Upper lobe of right lung (tissue), 1 donor: Measurements from ENCODE around the gene TFCP2. TPM values are rescaled to one million over a fixed set of nuclear protein-coding genes. Genes with fewer than 3 reads are reported as not detected.
A peak's percentile ranks its signal among the peaks of the same experiment; 100 is the strongest.

Experiments
- ATAC-seq: fragments of 200-7000 bp; cut with Tn5 transposase; one replicate; pipeline ENCODE4 v1.9.1; 2020; ENCODE audit warnings: mild to moderate bottlenecking, moderate library complexity
- DNase-seq: peaks from one replicate; pipeline ENCODE4 v3.0.0-alpha.2; 2020
- H3K27ac ChIP-seq: fragments of 200-600 bp; one replicate; pipeline ENCODE4 v1.8.0; 2022
- H3K27me3 ChIP-seq: fragments of 200-600 bp; one replicate; pipeline ENCODE4 v1.8.0; 2022; ENCODE audit warnings: mild to moderate bottlenecking
- H3K36me3 ChIP-seq: fragments of 200-600 bp; one replicate; pipeline ENCODE4 v1.8.0; 2022
- H3K4me1 ChIP-seq: fragments of 200-600 bp; one replicate; pipeline ENCODE4 v1.8.0; 2022
- H3K4me3 ChIP-seq: fragments of 200-600 bp; one replicate; pipeline ENCODE4 v1.8.0; 2022; ENCODE audit warnings: mild to moderate bottlenecking
- H3K9me3 ChIP-seq: fragments of 200-600 bp; one replicate; pipeline ENCODE4 v1.8.0; 2022
- CTCF ChIP-seq: fragments of 200-600 bp; IDR thresholded peaks from one replicate; pipeline ENCODE4 v1.8.0; 2022; ENCODE audit warnings: antibody characterized with exemption
- intact Hi-C: fragments of 100-400 bp; cut with DNase I; formaldehyde crosslinking; loops from one replicate; pipeline ENCODE4 v1.11.0; 2022
- total RNA-seq: library from RNA; stranded (reverse); fragmentation: NEBNext Ultra II Directional; extraction: Animal tissue kit (Norgen Biotek cat#: 25700); gene quantifications from one replicate; pipeline ENCODE4 v1.2.1, GENCODE V29; 2021
- donor health status: DM: no; HTN: yes; CAD: no; lungs with severe emphysema.

TFCP2 gene
- total RNA-seq, 1 donor from 2014 or later, result 25.0 TPM

- Histone ChIP-seq H3K4me1 (peaks cover 15% of the 10 kb centered on the region), H3K36me3 (no peaks in the 10 kb centered on the region), H3K27me3 (no peaks in the 10 kb centered on the region), H3K9me3 (no peaks in the 10 kb centered on the region), H3K4me3 (peak within 1 kb of the TSS; percentile 89), H3K27ac (peak within 1 kb of the TSS; percentile 97)
- peak; percentile 65 for TF ChIP-seq CTCF
- ATAC-seq (peak; percentile 91), DNase-seq (peak; percentile 90)
- intact Hi-C loops, result no loop called here
These were observed 45.2 kb upstream of the TFCP2 start, which contains the start of gene POU6F1 for GRCh38 chr12:51217968-51218606. POU6F1 (minus strand) TSS chr12:51218062; CDS start chr12:51206836, 11,226 bp downstream.

GRCh38 chr12:51217133-51217967 is 44.4 kb upstream of the TFCP2 start:
- TF ChIP-seq CTCF, result peak; percentile 33
- Histone ChIP-seq H3K4me3 (peak overlapping the region; percentile 89), H3K36me3 (no peaks in the 10 kb centered on the region), H3K27ac (peak overlapping the region; percentile 97), H3K9me3 (no peaks in the 10 kb centered on the region), H3K27me3 (no peaks in the 10 kb centered on the region), H3K4me1 (peaks cover 15% of the 10 kb centered on the region)
- intact Hi-C loops, result no loop called here
- DNase-seq (peak; percentile 87), ATAC-seq (peak; percentile 77)

- Histone ChIP-seq H3K9me3 (no peaks in the 10 kb centered on the region), H3K27ac (peak overlapping the region; percentile 97), H3K4me3 (peak overlapping the region; percentile 89), H3K36me3 (no peaks in the 10 kb centered on the region), H3K27me3 (no peaks in the 10 kb centered on the region), H3K4me1 (peaks cover 15% of the 10 kb centered on the region)
- intact Hi-C loops, result no loop called here
- ATAC-seq, result no peak
- TF ChIP-seq CTCF, result no peak
- no peak for DNase-seq
These were observed 43.7 kb upstream of the TFCP2 start for GRCh38 chr12:51216642-51217041.

GRCh38 chr12:51214895-51215294 is 42.0 kb upstream of the TFCP2 start:
- DNase-seq (peak; percentile 22), ATAC-seq (no peak)
- Histone ChIP-seq H3K27ac (no peak overlapping the region), H3K9me3 (no peaks in the 10 kb centered on the region), H3K36me3 (no peaks in the 10 kb centered on the region), H3K4me3 (no peak overlapping the region), H3K27me3 (no peaks in the 10 kb centered on the region), H3K4me1 (peaks cover 15% of the 10 kb centered on the region)
- intact Hi-C loops, result no loop called here
- no peak for TF ChIP-seq CTCF

GRCh38 chr12:51210690-51211395 is 37.9 kb upstream of the TFCP2 start:
- H3K4me1 ChIP-seq, result no peaks in the 10 kb centered on the region
- intact Hi-C loops, result no loop called here
- DNase-seq (no peak), ATAC-seq (no peak)
- H3K27me3 ChIP-seq, result no peaks in the 10 kb centered on the region
- H3K27ac ChIP-seq, result no peak overlapping the region
- no peaks in the 10 kb centered on the region for H3K36me3 ChIP-seq
- no peak for TF ChIP-seq CTCF
- H3K9me3 ChIP-seq, result no peaks in the 10 kb centered on the region
- no peak overlapping the region for H3K4me3 ChIP-seq
